ENCODE data around the gene C1orf210. TPM values are rescaled to one million over a fixed set of nuclear protein-coding genes. Genes with fewer than 3 reads are reported as not detected.

The C1orf210 gene
- total RNA-seq, 1 donor from 2014 or later: not detected

GRCh38 chr1:43238991-43239469, 46.4 kb downstream of the C1orf210 start:
- H3K27me3 Mint-ChIP-seq (ENCODE audit: low read depth): no peaks in the 10 kb centered on the region
- no peak for DNase-seq (ENCODE audit: low read depth, low spot score)
- H3K4me1 Mint-ChIP-seq: peaks cover 12% of the 10 kb centered on the region
- no peak overlapping the region for H3K27ac Mint-ChIP-seq (ENCODE audit: unreplicated experiment)
- TF ChIP-seq, protein P1, sequence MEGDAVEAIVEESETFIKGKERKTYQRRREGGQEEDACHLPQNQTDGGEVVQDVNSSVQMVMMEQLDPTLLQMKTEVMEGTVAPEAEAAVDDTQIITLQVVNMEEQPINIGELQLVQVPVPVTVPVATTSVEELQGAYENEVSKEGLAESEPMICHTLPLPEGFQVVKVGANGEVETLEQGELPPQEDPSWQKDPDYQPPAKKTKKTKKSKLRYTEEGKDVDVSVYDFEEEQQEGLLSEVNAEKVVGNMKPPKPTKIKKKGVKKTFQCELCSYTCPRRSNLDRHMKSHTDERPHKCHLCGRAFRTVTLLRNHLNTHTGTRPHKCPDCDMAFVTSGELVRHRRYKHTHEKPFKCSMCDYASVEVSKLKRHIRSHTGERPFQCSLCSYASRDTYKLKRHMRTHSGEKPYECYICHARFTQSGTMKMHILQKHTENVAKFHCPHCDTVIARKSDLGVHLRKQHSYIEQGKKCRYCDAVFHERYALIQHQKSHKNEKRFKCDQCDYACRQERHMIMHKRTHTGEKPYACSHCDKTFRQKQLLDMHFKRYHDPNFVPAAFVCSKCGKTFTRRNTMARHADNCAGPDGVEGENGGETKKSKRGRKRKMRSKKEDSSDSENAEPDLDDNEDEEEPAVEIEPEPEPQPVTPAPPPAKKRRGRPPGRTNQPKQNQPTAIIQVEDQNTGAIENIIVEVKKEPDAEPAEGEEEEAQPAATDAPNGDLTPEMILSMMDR (conservative IDR thresholded peaks at IDR 0.05): no peak
- peaks cover 4% of the 10 kb centered on the region for H3K36me3 Mint-ChIP-seq (ENCODE audit: low read depth)
- peaks cover 7% of the 10 kb centered on the region for H3K9me3 Mint-ChIP-seq
- no peak overlapping the region for H3K4me3 Mint-ChIP-seq

GRCh38 chr1:43238085-43238484, 47.3 kb downstream of the C1orf210 start:
- Mint-ChIP-seq H3K9me3 (peaks cover 7% of the 10 kb centered on the region), H3K4me3 (no peak overlapping the region), H3K4me1 (peaks cover 6% of the 10 kb centered on the region), H3K27ac (ENCODE audit: unreplicated experiment) (no peak overlapping the region), H3K36me3 (ENCODE audit: low read depth) (peaks cover 4% of the 10 kb centered on the region), H3K27me3 (ENCODE audit: low read depth) (no peaks in the 10 kb centered on the region)
- peak; percentile 67 for DNase-seq (ENCODE audit: low read depth, low spot score)
- TF ChIP-seq, protein P1 (conservative IDR thresholded peaks at IDR 0.05): peak; percentile 75

DNA sequence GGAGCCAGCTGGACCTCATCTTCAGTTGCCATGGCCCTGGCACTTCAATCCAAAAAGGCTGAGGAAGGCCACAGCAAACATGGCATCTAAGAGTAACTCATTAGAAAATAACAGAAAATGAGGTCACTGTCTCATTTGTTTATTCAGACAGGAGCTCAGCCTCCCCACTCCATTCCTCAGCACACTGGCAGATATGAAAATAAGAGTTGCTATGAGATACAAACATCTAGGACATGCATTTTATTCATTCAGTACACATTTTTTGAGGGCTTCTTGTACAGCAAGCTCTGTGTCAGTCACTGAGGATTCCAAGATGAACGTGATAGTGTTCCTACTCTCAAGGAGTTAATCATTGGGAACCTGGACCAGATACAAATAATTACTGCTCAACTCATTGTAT, 48.3 kb downstream of the C1orf210 start:
- Mint-ChIP-seq H3K27me3 (ENCODE audit: low read depth) (no peaks in the 10 kb centered on the region), H3K4me3 (no peak overlapping the region), H3K36me3 (ENCODE audit: low read depth) (peaks cover 4% of the 10 kb centered on the region), H3K27ac (ENCODE audit: unreplicated experiment) (no peak overlapping the region), H3K4me1 (peaks cover 6% of the 10 kb centered on the region), H3K9me3 (peaks cover 7% of the 10 kb centered on the region)
- no peak for DNase-seq (ENCODE audit: low read depth, low spot score)
- TF ChIP-seq, protein P1 (conservative IDR thresholded peaks at IDR 0.05): no peak

DNA sequence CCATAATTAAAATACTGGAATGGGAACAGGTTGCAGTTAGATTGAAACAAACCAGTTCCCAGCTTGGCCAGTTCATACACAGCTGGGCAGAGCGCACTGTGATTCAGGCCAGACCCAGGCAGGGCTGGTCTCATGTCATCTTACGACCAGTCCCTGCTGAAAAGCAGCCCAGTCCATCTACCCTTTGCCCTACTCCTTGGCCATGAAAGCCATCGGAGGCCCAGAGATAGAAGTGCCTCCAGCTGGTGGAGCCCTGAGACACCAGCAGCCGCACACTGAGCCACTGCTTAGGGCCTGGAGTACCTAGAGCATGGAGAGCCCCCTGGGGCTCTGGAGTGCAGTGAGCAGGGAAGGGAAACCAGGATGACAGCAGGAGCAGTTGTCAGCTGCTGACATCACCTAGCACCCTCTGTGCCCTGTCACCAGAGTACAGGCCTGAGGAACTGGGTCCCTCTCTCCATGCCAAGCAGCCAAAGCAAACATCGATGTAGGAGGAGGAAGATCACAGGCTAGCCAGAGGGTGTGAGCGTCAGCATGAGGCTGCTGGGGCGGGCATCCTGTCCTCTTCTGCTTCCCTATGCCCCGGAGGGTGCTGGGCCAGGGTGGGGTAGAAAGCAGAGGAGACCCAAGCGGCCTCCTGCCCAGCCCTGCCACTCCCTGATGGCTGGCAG, 49.8 kb downstream of the C1orf210 start:
- no peak for DNase-seq (ENCODE audit: low read depth, low spot score)
- H3K27me3 Mint-ChIP-seq (ENCODE audit: low read depth): no peaks in the 10 kb centered on the region
- peaks cover 3% of the 10 kb centered on the region for H3K36me3 Mint-ChIP-seq (ENCODE audit: low read depth)
- no peak overlapping the region for H3K27ac Mint-ChIP-seq (ENCODE audit: unreplicated experiment)
- peaks cover 4% of the 10 kb centered on the region for H3K9me3 Mint-ChIP-seq
- peaks cover 6% of the 10 kb centered on the region for H3K4me1 Mint-ChIP-seq
- TF ChIP-seq, protein P1 (conservative IDR thresholded peaks at IDR 0.05): no peak
- H3K4me3 Mint-ChIP-seq: no peak overlapping the region

GRCh38 chr1:43235040-43235439, 50.3 kb downstream of the C1orf210 start:
- peak overlapping the region; percentile 95 for H3K27ac Mint-ChIP-seq (ENCODE audit: unreplicated experiment)
- no peaks in the 10 kb centered on the region for H3K27me3 Mint-ChIP-seq (ENCODE audit: low read depth)
- H3K9me3 Mint-ChIP-seq: no peaks in the 10 kb centered on the region
- no peak for DNase-seq (ENCODE audit: low read depth, low spot score)
- TF ChIP-seq, protein P1 (conservative IDR thresholded peaks at IDR 0.05): no peak
- peaks cover 6% of the 10 kb centered on the region for H3K4me1 Mint-ChIP-seq
- no peaks in the 10 kb centered on the region for H3K36me3 Mint-ChIP-seq (ENCODE audit: low read depth)
- H3K4me3 Mint-ChIP-seq: no peak overlapping the region

All from neural crest cell (in vitro differentiated cells).